NCI-H1417 (cell line): ENCODE results near the gene ARID3B.
A peak's percentile ranks its signal among the peaks of the same experiment; 100 is the strongest.
"Not testable (repeated sequence)": the region's sequence is repeated elsewhere in the genome, so short reads cannot be mapped to it uniquely, and the experiment has no call there.

Source experiments
- DNase-seq, 3 experiments: peaks; one replicate each; lab custom pipeline; 2025; lab: John Stamatoyannopoulos, UW

Gene ARID3B

DNA sequence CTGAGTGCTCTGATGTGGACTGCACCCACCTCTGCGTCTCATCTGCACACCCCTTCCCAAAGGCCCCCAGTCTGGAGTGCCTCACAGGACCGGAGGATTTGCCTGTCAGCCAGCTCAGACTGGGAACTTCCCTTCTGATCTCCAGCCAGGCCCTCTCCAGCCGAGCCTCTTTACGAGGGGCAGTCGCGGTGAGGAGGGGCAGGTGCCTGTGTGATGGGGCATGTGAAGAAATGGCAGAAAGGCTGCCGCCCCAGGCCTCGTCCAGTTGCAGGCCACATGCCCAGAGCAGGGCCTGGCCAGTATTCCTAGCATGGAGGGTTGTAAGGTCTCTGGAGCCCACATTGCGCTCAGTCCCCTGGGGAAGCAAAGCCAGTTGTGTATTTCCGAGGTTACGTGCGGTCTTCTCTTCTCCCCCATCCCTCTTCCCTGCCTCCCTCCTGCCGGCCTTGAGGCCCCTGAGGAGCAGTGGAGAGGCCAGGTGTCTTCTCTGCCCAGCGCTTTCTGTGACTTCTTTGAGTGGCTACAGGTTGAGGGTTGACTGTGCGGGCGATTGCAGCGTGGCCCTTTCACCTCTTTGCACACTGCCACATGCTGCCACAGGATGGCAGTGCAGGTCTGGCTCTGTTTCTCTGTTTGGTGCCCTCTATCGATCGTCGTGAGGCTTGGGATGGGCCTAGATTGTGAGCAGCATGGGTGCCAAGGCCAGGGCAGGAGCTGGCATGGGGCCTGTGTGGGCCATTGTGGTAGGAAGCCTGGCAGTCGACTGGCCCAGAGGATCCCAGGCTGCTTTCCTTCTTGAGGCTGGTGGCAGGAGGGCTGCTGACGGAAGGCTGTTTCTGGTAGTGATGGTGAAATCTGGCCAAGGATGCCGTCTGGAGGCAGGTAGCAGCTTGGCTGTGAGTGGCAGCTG, 79.9 kb downstream of the ARID3B start:
- DNase-seq: peak in 2 of 3 experiments; percentile 52 to 76

DNA sequence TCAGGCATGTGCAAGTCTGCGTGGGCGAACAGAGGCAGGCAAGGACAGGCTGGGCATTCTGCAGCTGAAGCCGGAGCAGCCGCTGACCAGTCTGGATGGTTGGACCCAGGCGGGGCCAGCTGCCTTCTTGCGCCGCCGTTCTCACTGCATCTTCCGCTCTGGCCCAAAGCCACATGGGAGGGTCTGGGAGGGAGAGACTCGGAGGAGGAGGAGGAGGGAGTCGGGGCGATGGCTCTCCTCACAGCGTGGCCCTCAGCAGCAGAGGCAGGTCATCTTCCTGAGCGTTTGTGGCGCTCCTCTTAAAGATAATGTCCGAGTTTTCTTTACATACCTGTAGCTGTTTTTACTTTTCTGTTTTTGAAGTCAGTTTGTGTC, 80.5 kb downstream of the ARID3B start:
- no peak for DNase-seq

- peak in 1 of 3 experiments; percentile 14 for DNase-seq
Measured at GRCh38 chr15:74621936-74622335, 80.9 kb downstream of the ARID3B start.

DNA sequence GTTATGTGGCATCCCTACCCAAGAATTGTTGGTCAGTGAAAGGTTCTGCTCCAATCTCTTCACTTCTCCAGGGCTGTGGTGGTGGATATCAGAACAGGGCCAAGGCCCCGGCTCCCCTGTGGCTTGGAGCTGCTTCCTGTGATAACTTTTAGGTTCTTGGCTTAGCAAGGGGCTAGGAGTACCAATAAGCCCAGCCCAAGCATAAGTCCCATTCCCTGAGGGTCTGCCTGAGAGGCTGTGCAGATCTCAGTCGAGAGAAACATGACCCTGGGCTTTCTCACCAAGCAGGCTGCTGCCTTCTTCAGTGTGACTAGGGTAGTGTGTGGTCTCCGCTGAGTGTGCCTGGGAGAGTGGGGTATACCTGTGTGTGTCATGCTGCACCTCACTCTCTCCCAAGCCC, 81.7 kb downstream of the ARID3B start:
- DNase-seq: no peak

DNA sequence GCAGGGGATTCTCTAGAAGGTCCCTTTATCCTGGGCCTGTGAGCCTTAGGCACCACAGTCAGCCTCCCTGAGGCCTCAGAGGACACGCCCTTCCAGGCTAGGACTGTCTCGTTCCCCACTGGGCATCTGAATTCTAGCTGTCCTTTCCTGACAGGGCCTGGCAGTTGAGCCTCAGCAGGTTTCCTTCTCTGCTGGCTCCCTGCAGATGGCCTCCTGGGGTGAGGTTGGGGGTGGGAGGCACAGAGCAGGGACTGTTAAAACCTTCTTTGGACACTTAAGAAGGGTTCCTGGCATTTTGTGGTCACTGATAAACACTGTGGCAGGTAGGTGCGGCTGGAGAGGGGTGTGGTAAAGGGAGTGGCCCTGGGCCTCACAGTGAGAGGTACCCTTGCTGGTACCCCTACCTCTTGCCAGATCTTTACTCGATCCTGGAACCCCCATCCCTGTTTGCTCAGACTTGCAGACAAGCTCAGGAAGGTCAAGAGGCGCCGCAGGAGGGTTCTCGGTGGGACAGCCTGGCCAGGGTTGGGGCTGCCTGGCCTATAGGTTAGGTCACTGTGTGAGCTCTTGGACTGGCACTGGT, 83.1 kb downstream of the ARID3B start:
- DNase-seq: no peak

- DNase-seq: no peak
Measured at GRCh38 chr15:74625693-74626092, 84.7 kb downstream of the ARID3B start.

DNA sequence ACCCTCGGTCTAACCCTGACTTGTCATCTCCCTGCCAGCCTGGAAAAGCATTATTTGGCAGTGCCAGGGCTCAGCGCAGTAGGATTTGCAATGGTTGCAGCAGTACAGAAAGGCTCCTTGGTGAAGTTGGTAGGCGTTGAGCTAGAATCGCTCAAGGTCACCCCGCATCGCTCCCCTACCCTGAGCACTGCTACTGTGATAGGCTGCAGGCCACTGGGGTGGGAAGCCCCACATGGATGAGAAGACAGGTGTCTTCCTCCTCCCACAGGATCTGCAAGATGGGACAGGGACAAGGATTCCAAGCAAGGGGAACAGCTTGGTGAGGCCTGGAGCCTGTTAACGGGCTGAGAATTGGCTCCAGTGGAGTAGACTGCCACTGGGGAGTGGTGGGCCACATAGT, 85.3 kb downstream of the ARID3B start:
- no peak for DNase-seq

DNA sequence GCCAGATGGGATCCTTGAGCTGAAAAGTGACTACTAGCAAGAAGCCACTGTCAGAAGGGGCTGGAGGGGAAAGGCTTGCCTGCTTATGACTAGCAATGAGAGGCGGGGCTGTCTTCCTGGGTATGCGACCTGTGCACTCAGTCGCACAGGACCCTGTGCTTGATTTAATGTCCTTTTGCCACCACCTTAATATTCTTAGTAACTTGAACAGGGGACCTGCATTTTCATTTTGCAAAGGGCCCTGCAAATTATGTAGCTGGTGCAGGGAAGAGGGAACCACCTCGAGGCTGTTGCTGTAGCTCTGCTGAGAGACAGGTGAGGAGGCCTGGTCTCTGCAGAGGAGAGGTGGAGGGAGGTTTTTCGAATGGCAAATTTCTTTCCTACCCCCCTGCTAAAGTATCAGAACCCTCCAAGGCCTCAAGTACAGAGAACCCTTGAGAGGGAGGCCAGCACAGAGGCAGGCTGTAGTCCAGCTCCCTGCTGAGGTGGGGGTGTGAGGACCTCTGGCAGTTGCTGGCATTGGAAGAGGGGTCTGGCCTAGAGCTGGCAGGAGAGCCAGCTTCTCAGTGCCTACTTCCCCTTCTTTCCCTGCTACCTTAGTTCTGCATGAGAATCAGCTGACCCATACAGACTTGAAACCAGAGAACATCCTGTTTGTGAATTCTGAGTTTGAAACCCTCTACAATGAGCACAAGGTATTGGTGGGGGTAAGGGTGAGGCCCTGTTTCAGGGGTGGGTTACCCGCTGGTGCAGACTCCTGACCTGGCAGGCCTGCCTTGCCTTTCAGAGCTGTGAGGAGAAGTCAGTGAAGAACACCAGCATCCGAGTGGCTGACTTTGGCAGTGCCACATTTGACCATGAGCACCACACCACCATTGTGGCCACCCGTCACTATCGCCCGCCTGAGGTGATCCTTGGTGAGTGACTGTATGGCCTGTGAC, 86.0 kb downstream of the ARID3B start:
- DNase-seq: no peak

DNA sequence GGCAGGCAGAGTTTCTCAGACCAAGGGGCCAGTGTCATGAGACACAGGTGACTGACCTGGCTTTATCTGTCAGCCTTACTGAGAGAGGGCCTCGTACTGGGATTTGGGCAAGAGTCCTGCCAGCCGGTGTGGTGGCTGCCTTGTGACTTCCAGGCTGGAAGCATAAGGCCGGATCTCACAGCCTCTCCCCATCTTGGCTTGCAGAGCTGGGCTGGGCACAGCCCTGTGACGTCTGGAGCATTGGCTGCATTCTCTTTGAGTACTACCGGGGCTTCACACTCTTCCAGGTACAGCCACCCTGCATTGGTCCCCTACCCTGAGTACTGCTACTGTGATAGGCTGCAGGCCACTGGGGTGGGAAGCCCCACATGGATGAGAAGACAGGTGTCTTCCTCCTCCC, 86.7 kb downstream of the ARID3B start:
- no peak for DNase-seq

DNA sequence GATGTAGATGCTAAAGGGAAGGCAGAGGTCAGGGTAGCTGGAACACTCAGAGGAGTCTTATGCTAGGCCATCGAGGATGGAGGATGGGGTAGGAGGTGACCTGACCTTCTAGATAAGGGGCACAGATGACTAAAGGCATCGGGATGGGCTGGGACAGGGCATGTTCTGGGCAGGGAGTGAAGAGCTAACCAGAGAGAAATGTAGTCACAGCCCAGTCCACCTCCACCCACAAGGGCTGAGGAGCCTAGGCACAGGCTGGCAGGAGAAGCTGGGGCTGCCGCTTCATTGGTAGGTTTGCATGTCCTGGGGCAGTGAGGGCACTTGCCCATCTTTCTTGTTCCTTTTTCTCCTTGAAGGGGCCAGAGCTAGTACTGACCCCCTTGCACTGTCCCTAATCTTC, 87.2 kb downstream of the ARID3B start:
- no peak for DNase-seq

DNA sequence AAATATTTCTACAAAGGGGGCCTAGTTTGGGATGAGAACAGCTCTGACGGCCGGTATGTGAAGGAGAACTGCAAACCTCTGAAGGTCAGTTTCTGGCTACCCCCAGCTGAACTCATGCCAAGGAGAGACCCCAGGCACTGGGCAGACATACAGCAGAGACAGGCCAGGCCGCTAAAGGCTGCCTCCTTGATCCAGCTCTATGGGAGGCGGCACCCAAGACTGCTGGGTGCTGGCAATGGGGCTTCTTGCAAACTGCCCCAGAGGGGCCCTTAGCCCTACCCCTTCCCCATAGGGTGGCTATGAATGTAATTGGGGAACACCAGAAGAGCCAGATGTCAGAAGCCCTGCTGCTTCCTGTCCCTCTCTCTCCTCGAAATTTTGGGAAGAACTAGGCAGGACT, 87.9 kb downstream of the ARID3B start:
- no peak for DNase-seq

- not testable (repeated sequence) for DNase-seq
Measured at GRCh38 chr15:74629696-74630095, 88.7 kb downstream of the ARID3B start.

- no peak for DNase-seq
Measured at GRCh38 chr15:74630284-74631086, 89.5 kb downstream of the ARID3B start.

DNA sequence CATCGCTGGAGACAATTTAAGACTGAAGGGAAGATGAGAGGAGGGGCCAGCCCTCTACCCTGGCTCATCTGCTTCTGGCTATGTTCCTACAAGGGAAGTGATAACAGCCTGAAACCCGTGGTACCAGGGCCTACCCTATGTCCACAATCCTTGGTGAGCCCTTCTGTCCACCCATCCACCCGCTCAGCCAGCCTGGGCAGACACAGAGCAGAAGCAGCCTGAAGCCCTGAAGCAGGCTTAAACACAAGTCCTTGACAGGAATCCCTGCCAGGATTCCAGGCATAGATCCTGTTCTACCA, 90.0 kb downstream of the ARID3B start:
- DNase-seq: no peak

DNA sequence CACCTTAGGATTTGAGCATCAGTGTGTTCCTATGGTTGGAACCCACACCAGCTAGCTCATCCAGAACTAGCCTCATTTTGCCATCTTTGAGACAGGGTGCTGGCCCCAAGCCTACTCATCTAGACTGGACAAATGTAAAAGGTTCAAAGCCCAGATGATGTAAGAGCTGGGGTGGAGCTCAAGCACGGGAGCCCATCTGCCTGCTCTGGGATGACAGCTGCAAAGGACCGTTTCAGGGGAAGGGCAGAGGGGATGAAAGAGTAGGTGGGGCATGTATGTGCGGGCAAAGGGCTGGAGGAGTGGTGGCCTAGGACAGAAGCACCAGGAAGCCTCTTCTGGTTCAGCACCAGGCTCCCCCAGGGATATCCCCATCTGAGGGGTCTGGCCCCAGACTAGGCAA, 90.4 kb downstream of the ARID3B start:
- DNase-seq: no peak

DNA sequence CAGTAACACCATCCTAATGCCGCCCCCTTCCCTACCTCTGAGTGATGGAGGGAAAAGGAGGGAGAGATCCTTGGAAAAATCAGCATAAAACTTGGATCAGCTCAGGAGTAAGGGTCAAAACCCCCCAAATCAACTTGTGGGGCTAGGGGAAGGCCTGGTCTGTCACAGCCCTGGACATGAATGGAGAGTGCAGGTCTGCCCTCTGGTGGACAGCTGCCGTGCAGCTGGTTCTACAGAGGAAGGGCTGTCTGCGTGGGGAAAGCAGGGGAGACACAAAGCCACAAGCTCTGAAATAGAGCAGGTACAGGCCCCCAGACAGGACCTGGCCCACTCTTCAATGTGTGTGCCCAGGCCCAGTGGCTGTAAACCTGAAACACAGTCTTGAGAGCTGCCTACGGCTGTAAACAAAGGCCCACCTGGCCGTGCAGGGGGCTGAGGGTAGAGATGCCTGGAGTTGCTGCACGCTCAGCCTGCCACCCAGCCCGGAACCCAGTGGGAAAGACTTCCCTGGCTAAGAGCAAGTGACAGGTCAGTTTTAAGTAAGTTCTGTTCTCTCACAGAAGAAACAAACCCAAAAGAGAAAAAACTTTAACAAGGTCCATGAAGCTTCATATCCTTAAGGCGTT, 91.0 kb downstream of the ARID3B start:
- peak in 2 of 3 experiments; percentile 48 to 73 for DNase-seq

GRCh38 chr15:74632601-74633000, 91.6 kb downstream of the ARID3B start:
- no peak for DNase-seq

DNA sequence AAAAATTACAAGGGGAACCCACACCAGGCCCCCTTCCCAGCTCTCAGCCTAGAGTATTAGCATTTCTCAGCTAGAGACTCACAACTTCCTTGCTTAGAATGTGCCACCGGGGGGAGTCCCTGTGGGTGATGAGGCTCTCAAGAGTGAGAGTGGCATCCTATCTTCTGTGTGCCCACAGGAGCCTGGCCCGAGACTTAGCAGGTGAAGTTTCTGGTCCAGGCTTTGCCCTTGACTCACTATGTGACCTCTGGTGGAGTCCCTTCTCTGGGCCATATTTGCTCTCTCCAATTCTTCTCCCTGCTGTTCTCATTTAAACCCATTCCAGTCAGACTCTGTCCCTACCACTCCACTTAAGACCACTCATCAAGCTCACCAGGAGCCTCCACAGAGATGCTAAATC, 92.8 kb downstream of the ARID3B start:
- DNase-seq: no peak

- DNase-seq: peak; percentile 54 to 85 (median 70)
Measured at GRCh38 chr15:74635228-74635627, 94.2 kb downstream of the ARID3B start.

- DNase-seq: no peak
Measured at GRCh38 chr15:74636984-74637383, 96.0 kb downstream of the ARID3B start.

DNA sequence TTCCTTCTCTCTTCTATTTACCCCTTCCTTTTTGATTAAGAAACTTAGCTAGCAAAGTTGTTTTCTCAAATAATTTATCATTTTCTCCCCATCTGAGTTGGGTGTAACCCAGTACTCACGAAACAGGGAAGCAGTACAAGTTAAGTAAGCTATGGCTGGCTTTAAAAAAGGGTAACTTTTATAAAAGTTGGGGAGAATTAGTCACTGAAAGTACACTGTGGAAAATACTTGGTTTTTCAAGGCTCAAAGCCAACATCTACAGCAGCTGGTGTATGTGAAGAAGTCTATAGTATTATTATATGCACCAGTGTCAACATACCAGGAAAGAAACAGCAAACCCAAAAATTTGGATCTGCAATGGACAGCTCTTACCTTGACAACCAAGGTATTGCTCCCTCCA, 100.1 kb downstream of the ARID3B start:
- no peak for DNase-seq
